HG03280 (cell line): ENCODE measurements around the gene NUTF2.
"Not testable (repeated sequence)": the region's sequence is repeated elsewhere in the genome, so short reads cannot be mapped to it uniquely, and the experiment has no call there.

Source experiments
- ATAC-seq: cut with Tn5 transposase; IDR thresholded peaks from one replicate; pipeline ENCODE4 v1.9.1; 2021; ENCODE audit warnings: mild to moderate bottlenecking, moderate library complexity; ENCODE audit not compliant: unreplicated experiment

NUTF2 gene

DNA sequence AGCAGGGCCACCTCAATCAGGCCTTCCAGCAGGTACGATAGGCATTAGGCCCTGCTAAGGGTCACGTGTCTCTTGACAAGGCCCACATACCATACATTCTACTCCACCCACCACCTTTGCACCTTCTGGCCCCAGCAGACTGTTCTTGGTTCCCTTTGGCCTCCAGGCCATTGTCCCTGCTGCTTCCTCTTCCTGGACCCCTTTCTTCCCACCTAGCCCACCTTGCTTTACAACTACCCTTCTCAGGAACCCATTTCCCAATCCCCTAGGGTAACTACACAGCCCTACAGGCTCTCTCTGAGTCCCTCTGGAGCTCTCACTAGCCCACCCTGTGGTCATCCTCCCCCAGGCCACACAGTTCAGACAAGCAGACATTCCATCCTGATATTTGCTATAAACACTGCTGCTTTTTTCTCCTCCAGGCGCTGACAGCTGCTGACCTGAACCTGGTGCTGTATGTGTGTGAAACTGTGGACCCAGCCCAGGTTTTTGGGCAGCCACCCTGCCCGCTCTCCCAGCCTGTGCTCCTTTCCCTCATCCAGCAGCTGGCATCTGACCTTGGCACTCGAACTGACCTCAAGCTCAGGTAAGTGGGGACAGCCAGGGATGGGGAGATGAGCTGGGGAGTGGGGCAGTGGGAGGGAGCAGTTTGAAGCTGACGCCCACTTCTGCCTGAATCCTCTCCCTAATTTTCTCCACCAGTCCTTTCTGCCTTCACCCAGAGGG lies 36.6 kb downstream of the NUTF2 start:
- no peak for ATAC-seq

DNA sequence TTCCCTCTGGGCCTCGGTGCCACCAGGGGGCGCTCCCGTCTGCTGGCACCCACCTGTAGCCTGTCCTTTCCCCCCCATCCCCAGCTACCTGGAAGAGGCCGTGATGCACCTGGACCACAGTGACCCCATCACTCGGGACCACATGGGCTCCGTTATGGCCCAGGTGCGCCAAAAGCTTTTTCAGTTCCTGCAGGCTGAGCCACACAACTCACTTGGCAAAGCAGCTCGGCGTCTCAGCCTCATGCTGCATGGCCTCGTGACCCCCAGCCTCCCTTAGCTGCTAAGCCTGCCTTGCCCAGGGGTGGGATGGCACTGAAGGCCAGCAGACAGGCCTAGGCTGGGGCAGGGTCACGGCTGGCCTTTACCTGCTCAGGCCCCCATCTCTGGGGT lies 37.1 kb downstream of the NUTF2 start:
- ATAC-seq = no peak

- no peak for ATAC-seq
Measured at GRCh38 chr16:67884684-67885083, 38.0 kb downstream of the NUTF2 start, which contains the start of gene NRN1L. Gene NRN1L (plus strand): TSS chr16:67884885. CDS start chr16:67884904, 19 bp downstream.

- ATAC-seq = no peak
Measured at GRCh38 chr16:67885545-67885944, 38.8 kb downstream of the NUTF2 start.

DNA sequence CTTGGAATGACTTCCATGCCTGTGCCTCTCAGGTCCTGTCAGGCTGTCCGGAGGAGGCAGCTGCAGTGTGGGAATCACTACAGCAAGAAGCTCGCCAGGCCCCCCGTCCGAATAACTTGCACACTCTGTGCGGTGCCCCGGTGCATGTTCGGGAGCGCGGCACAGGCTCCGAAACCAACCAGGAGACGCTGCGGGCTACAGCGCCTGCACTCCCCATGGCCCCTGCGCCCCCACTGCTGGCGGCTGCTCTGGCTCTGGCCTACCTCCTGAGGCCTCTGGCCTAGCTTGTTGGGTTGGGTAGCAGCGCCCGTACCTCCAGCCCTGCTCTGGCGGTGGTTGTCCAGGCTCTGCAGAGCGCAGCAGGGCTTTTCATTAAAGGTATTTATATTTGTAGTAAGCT lies 39.2 kb downstream of the NUTF2 start:
- no peak for ATAC-seq

- ATAC-seq = no peak
Measured at GRCh38 chr16:67886387-67886786, 39.7 kb downstream of the NUTF2 start.

- no peak for ATAC-seq
Measured at GRCh38 chr16:67888331-67888730, 41.6 kb downstream of the NUTF2 start.

DNA sequence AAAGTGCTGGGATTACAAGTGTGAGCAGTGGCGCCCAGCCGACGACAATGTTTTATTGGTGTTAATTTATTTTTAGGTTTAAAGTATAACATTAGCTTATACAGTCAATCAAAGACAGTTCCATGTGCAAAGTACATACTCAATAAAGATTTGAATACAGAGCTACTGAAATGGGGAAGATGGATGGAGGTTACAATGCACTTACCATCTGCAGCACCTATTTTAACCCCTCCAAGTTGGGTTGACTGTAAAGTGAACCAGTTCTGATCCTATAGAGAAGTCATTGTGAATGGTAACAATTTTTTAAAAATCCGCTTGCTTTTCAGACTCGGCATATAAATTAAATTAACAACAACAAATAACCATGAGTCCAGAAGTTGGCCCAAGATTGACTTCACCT lies 45.6 kb downstream of the NUTF2 start:
- ATAC-seq = no peak

GRCh38 chr16:67892899-67893742 lies 46.4 kb downstream of the NUTF2 start, which contains the start of gene PSKH1:
Gene PSKH1 (plus strand): TSS chr16:67893254. CDS start chr16:67908750, 15,496 bp downstream.
- ATAC-seq = peak; percentile 93

DNA sequence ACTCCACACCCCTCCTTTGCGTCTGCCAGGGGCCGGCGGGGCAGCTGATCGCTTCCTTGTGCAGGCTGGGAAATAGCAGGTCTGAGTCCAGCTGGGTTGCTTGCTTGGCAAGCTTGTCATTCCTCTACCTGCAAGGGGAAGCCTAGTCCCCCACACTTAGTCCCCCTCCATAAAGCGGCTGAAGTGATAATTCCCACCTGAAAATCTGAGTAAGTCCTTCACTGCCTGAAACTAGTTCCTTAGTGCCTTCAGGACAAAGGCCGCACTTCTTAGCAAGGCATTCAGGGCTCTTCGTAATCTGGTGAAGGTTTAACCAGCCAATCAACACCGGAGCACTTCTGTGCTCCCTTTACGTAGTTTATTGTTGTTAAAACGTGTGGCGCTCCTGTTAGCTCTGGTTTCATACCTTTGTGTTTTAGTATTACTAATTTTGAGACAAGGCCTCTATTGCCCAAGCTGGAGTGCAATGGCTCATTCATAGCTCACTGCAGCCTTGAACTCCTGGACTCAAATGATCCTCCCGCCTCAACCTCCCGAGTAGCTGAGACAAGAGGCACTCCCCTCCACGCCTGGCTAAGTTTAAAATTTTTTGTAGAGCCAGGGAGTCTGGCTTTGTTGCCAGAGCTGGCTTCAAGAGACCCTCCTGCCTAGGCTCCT lies 47.1 kb downstream of the NUTF2 start:
- no peak for ATAC-seq

GRCh38 chr16:67897231-67897630 lies 50.5 kb downstream of the NUTF2 start:
- no peak for ATAC-seq

DNA sequence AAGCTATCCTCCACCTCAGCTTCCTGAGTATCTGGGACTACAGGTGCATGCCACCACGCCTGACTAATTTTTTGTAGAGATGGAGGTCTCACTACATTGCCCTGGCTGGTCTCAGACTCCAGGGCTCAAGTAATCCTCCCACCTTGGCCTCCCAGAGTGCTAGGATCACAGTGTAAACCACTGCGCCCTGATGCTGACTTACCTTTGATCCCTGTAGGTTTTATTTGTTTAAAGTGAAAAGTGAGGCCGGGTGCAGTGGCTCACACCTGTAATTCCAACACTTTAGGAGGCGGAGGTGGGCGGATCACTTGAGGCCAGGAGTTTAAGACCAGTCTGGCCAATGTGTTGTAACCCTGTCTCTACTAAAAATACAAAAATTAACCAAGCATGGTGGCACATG lies 55.0 kb downstream of the NUTF2 start:
- no peak for ATAC-seq

DNA sequence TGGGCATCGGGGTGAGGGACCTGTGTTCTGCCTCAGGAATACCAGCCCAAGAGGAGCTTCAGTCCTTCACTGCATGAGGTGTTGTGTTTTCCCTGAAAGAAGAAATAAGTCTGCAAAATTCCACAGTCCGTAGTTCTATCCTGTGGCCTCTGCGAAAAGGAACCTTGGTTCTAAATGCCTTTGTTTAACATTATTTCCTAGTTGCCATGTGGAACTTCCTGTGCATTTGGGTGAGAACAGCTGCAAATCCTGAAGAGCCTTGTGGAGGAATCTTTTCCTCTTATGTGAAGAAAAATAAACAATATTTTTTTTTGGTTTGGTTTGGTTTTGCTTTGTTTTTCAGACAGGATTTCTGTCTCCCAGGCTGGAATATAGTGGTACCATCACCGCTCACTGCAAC lies 56.1 kb downstream of the NUTF2 start:
- ATAC-seq = no peak

DNA sequence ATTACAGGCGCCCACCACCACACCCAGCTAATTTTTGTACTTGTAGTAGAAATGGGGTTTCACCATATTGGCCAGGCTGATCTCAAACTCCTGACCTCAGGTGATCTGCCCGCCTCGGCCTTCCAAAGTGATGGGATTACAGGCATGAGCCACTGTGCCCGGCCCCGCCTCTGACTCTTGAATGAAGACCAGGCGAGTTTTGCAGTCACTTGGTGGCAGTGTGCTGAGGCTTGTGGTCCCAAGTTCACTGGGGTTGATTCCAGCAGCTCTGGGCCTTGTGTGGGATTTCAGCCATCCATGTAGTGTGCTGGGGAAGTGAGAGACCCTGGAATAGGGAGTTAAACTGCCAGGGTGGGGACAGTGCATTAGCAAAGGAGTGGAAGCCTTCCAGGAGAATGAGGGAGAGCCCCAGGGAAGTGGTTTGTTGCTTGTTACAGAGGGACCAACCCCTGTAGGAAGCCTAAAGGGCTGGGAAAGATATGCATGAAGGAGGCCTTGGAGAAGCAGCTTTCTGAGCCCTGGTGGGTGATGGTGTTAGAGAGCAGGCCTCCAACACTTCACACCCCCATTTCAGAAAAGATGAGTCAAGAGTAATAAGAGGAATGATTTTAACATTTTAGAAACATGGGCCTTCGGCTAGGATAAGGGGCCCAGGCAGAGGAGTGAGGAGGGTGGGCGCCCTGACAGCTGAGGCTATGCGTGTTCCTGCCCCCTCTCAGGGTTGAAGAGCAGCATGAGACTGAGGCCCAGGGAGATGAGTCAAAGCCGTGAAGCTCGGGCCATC lies 60.9 kb downstream of the NUTF2 start:
- no peak for ATAC-seq

GRCh38 chr16:67909056-67909742 lies 62.5 kb downstream of the NUTF2 start:
- ATAC-seq = no peak

DNA sequence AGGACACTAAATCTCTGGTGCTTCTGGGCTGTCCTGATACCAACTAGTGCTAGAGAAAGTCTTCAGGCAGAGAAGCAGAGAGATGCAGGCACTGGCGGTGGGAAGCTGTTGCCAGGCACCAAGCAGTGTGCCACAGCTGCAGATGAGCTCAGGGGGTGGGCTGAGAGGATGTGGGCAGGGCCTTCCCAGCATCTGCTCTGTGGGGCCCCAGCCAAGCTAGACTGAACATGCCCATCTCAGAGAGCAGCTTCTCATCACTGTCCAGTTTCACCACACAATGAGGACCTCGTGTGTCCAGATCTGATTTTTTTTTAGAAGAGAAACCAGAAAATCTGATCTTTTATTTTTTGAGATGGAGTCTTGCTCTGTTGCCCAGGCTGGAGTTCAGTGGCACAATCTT lies 63.4 kb downstream of the NUTF2 start:
- ATAC-seq = no peak

GRCh38 chr16:67914758-67915495 lies 68.2 kb downstream of the NUTF2 start:
- no peak for ATAC-seq

DNA sequence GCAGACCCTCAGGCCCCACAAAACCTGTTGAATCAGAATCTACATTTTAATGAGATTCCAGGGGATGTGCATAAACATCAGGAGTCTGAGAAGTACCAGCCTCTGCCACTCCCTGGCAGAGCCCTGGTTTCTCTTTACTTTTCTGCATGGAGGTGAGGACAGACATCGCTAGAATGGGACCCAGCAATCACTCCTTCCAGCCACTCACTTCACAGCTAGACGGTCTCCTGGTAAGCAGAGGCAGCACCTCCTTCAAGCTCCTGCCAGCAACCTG lies 68.7 kb downstream of the NUTF2 start:
- ATAC-seq = not testable (repeated sequence)

DNA sequence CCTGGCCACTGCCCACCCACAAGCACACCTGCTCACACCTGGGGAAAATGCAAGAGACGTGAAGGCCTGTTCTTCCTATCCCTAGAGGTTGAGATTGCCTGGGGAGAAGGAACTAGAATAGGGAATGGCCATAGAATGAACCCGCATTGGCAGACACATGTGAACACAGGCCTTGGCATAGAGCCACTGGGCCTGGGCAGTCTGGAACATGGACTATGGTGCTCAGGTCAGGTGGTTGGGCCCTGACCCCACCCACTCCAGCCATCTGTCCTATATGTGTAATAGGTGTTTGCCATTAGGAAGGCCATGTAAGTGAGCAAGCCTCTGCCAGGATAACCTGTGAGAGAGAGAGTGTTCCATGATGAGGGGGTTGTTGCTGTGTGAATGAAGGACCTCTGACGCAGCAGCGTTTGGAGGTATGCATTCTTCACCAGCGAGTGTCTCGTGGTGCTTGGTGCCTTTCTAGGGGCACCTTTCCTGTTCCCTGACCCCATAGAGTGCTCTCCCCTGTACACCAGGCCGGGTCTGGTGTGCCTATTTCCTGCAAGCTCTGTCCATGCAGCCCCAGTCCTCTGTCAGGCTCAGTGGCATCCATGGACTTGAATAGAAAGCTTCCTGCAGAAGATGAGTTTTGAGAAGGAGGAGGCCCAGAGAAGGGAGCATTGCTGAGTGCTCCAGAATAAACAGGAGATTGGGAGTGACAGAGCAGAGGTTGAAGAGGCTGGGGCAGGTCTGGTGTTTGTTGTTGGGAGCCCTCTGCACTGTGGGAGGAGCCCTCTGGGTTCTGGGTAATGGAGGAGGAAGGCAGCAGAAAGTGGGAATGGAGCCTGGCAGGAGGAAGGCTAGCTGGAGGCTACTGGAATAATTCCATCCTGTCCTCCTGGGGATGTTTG lies 69.3 kb downstream of the NUTF2 start:
- no peak for ATAC-seq
